GM12801 (cell line): ENCODE results near the gene CYTH1.

ENCODE experiments used
- CTCF ChIP-seq: IDR thresholded peaks from one replicate; pipeline ENCODE4 v1.5.1; 2011; ENCODE audit warnings: control low read depth; ENCODE audit not compliant: insufficient read length; ENCODE audit errors: extremely low read depth

The CYTH1 gene

GRCh38 chr17:78735832-78736525 is 46.1 kb downstream of the CYTH1 start:
- TF ChIP-seq CTCF, result no peak

- no peak for TF ChIP-seq CTCF
Measured at GRCh38 chr17:78734793-78735641, 47.1 kb downstream of the CYTH1 start.

- TF ChIP-seq CTCF, result no peak
Measured at GRCh38 chr17:78732354-78732753, 49.7 kb downstream of the CYTH1 start.

GRCh38 chr17:78731904-78732303 is 50.2 kb downstream of the CYTH1 start:
- no peak for TF ChIP-seq CTCF

- TF ChIP-seq CTCF, result no peak
Measured at GRCh38 chr17:78729641-78730040, 52.4 kb downstream of the CYTH1 start.

GRCh38 chr17:78728495-78728894 is 53.6 kb downstream of the CYTH1 start:
- no peak for TF ChIP-seq CTCF

GRCh38 chr17:78727476-78728229 is 54.4 kb downstream of the CYTH1 start:
- TF ChIP-seq CTCF, result no peak
